ENCODE results near the gene PORCN. TPM values are rescaled to one million over a fixed set of nuclear protein-coding genes. Genes with fewer than 3 reads are reported as not detected.

The PORCN gene
- total and polyA plus RNA-seq, 2 experiments from 2014 or later = 20.1 to 24.2 TPM

- Histone ChIP-seq H3K27me3 (no peaks in the 10 kb centered on the region), H3K4me1 (ENCODE audit: low read depth) (peaks cover 6% of the 10 kb centered on the region), H3K9me3 (ENCODE audit: low read depth) (no peaks in the 10 kb centered on the region), H3K36me3 (no peaks in the 10 kb centered on the region), H3K27ac (no peak overlapping the region), H3K4me3 (no peak overlapping the region)
- no peak for DNase-seq (ENCODE audit: low read depth in 1 of 2, low spot score in 1 of 2)
- TF ChIP-seq, protein P1, sequence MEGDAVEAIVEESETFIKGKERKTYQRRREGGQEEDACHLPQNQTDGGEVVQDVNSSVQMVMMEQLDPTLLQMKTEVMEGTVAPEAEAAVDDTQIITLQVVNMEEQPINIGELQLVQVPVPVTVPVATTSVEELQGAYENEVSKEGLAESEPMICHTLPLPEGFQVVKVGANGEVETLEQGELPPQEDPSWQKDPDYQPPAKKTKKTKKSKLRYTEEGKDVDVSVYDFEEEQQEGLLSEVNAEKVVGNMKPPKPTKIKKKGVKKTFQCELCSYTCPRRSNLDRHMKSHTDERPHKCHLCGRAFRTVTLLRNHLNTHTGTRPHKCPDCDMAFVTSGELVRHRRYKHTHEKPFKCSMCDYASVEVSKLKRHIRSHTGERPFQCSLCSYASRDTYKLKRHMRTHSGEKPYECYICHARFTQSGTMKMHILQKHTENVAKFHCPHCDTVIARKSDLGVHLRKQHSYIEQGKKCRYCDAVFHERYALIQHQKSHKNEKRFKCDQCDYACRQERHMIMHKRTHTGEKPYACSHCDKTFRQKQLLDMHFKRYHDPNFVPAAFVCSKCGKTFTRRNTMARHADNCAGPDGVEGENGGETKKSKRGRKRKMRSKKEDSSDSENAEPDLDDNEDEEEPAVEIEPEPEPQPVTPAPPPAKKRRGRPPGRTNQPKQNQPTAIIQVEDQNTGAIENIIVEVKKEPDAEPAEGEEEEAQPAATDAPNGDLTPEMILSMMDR (IDR thresholded peaks at IDR 0.05; ENCODE audit: low read depth, low read length) = no peak
These were observed 50.8 kb downstream of the PORCN start for GRCh38 chrX:48559636-48560035.

- H3K27me3 ChIP-seq = no peaks in the 10 kb centered on the region
- no peak for DNase-seq (ENCODE audit: low read depth in 1 of 2, low spot score in 1 of 2)
- H3K4me3 ChIP-seq = no peak overlapping the region
- no peaks in the 10 kb centered on the region for H3K9me3 ChIP-seq (ENCODE audit: low read depth)
- peaks cover 2% of the 10 kb centered on the region for H3K4me1 ChIP-seq (ENCODE audit: low read depth)
- TF ChIP-seq, protein P1 (IDR thresholded peaks at IDR 0.05; ENCODE audit: low read depth, low read length) = no peak
- H3K36me3 ChIP-seq = no peaks in the 10 kb centered on the region
- no peak overlapping the region for H3K27ac ChIP-seq
These were observed 51.3 kb downstream of the PORCN start for GRCh38 chrX:48560056-48560455.

GRCh38 chrX:48560681-48561080, 51.9 kb downstream of the PORCN start:
- DNase-seq (ENCODE audit: low read depth in 1 of 2, low spot score in 1 of 2) = no peak
- no peaks in the 10 kb centered on the region for H3K9me3 ChIP-seq (ENCODE audit: low read depth)
- no peaks in the 10 kb centered on the region for H3K36me3 ChIP-seq
- no peaks in the 10 kb centered on the region for H3K27me3 ChIP-seq
- H3K4me3 ChIP-seq = no peak overlapping the region
- no peak overlapping the region for H3K27ac ChIP-seq
- TF ChIP-seq, protein P1 (IDR thresholded peaks at IDR 0.05; ENCODE audit: low read depth, low read length) = no peak
- H3K4me1 ChIP-seq (ENCODE audit: low read depth) = no peaks in the 10 kb centered on the region

GRCh38 chrX:48569958-48570357, 61.2 kb downstream of the PORCN start:
- no peak overlapping the region for H3K27ac ChIP-seq
- DNase-seq (ENCODE audit: low read depth in 1 of 2, low spot score in 1 of 2) = no peak
- no peaks in the 10 kb centered on the region for H3K4me1 ChIP-seq (ENCODE audit: low read depth)
- no peaks in the 10 kb centered on the region for H3K9me3 ChIP-seq (ENCODE audit: low read depth)
- no peaks in the 10 kb centered on the region for H3K36me3 ChIP-seq
- no peaks in the 10 kb centered on the region for H3K27me3 ChIP-seq
- H3K4me3 ChIP-seq = no peak overlapping the region
- TF ChIP-seq, protein P1 (IDR thresholded peaks at IDR 0.05; ENCODE audit: low read depth, low read length) = no peak

Other genes with a start within 250 kb of the PORCN start
- gene SSX3, start 152.3 kb upstream of the PORCN start, total RNA-seq = not detected in 2 replicates
- not detected in 2 replicates for gene SSX3, start 152.3 kb upstream of the PORCN start, polyA plus RNA-seq
- not detected in 2 replicates for gene SSX4, start 125.5 kb upstream of the PORCN start, total RNA-seq
- gene SSX4, start 125.5 kb upstream of the PORCN start, polyA plus RNA-seq = not detected in 2 replicates
- gene SSX4B, start 97.0 kb upstream of the PORCN start, total RNA-seq = not detected in 2 replicates
- gene SSX4B, start 97.0 kb upstream of the PORCN start, polyA plus RNA-seq = not detected in 2 replicates
- 1.6 TPM in 1 of 2 replicates, not detected in the other for gene SLC38A5, start 38.7 kb upstream of the PORCN start, total RNA-seq
- gene SLC38A5, start 38.7 kb upstream of the PORCN start, polyA plus RNA-seq = 0.16 TPM in 1 of 2 replicates, not detected in the other
- gene FTSJ1, start 32.8 kb upstream of the PORCN start, total RNA-seq = 34.8 and 40.5 TPM in 2 replicates
- 36.8 and 42.4 TPM in 2 replicates for gene FTSJ1, start 32.8 kb upstream of the PORCN start, polyA plus RNA-seq
- gene EBP, start 12.8 kb downstream of the PORCN start, total RNA-seq = 74.5 and 141 TPM in 2 replicates
- 100 and 159 TPM in 2 replicates for gene EBP, start 12.8 kb downstream of the PORCN start, polyA plus RNA-seq
- 11.0 and 17.5 TPM in 2 replicates for gene TBC1D25, start 30.7 kb downstream of the PORCN start, total RNA-seq
- gene TBC1D25, start 30.7 kb downstream of the PORCN start, polyA plus RNA-seq = 9.9 and 18.1 TPM in 2 replicates
- gene RBM3, start 65.5 kb downstream of the PORCN start, total RNA-seq = 47.8 and 70.8 TPM in 2 replicates
- 45.2 and 65.7 TPM in 2 replicates for gene RBM3, start 65.5 kb downstream of the PORCN start, polyA plus RNA-seq
- gene WDR13, start 88.5 kb downstream of the PORCN start, total RNA-seq = 151 and 205 TPM in 2 replicates
- gene WDR13, start 88.5 kb downstream of the PORCN start, polyA plus RNA-seq = 150 and 168 TPM in 2 replicates
- gene WAS, start 174.8 kb downstream of the PORCN start, total RNA-seq = 1.9 TPM in 2 replicates
- gene WAS, start 174.8 kb downstream of the PORCN start, polyA plus RNA-seq = 1.7 and 4.3 TPM in 2 replicates
- gene SUV39H1, start 187.7 kb downstream of the PORCN start, total RNA-seq = 5.5 and 8.1 TPM in 2 replicates
- gene SUV39H1, start 187.7 kb downstream of the PORCN start, polyA plus RNA-seq = 6.7 and 6.9 TPM in 2 replicates